Activated CD8-positive, alpha-beta memory T cell treated with anti-CD3 and anti-CD28 coated beads, Interleukin-2, amount 50 U/mL, for 24 hours (primary cell): Measurements from ENCODE around the gene HRAS.
A peak's percentile ranks its signal among the peaks of the same experiment; 100 is the strongest.
"Not testable (repeated sequence)": the region's sequence is repeated elsewhere in the genome, so short reads cannot be mapped to it uniquely, and the experiment has no call there.

Source experiments
- DNase-seq: peaks from one replicate; pipeline ENCODE4 v3.0.0-alpha.2; 2020; ENCODE audit errors: extremely low read depth

Gene HRAS

GRCh38 chr11:534396-535209 lies 773 bp downstream of the HRAS start:
- DNase-seq, result no peak

- no peak for DNase-seq
Measured at GRCh38 chr11:533586-534395, 1.6 kb downstream of the HRAS start.

- no peak for DNase-seq
Measured at GRCh38 chr11:532986-533585, 2.3 kb downstream of the HRAS start.

- DNase-seq, result no peak
Measured at GRCh38 chr11:532527-532985, 2.8 kb downstream of the HRAS start.

GRCh38 chr11:531919-532526 lies 3.4 kb downstream of the HRAS start:
- no peak for DNase-seq

- no peak for DNase-seq
Measured at GRCh38 chr11:530960-531831, 4.2 kb downstream of the HRAS start.

- no peak for DNase-seq
Measured at GRCh38 chr11:529728-530411, 5.5 kb downstream of the HRAS start.

GRCh38 chr11:528815-529727 lies 6.3 kb downstream of the HRAS start:
- DNase-seq, result no peak

- DNase-seq, result no peak
Measured at GRCh38 chr11:528166-528814, 7.1 kb downstream of the HRAS start.

GRCh38 chr11:526192-526591 lies 9.2 kb downstream of the HRAS start:
- DNase-seq, result no peak

- no peak for DNase-seq
Measured at GRCh38 chr11:521177-521688, 14.1 kb downstream of the HRAS start.

GRCh38 chr11:520428-521176 lies 14.8 kb downstream of the HRAS start:
- no peak for DNase-seq

- peak; percentile 48 for DNase-seq
Measured at GRCh38 chr11:518463-519202, 16.7 kb downstream of the HRAS start.

- not testable (repeated sequence) for DNase-seq
Measured at GRCh38 chr11:516918-517685, 18.3 kb downstream of the HRAS start.

GRCh38 chr11:516400-516799 lies 19.0 kb downstream of the HRAS start:
- DNase-seq, result no peak

- no peak for DNase-seq
Measured at GRCh38 chr11:515131-515530, 20.2 kb downstream of the HRAS start.
